Measurements from ENCODE around the gene ABHD17B. TPM values are rescaled to one million over a fixed set of nuclear protein-coding genes. Genes with fewer than 3 reads are reported as not detected.

ABHD17B gene
- total RNA-seq, 1 experiment from 2014 or later = 12.0 TPM

DNA sequence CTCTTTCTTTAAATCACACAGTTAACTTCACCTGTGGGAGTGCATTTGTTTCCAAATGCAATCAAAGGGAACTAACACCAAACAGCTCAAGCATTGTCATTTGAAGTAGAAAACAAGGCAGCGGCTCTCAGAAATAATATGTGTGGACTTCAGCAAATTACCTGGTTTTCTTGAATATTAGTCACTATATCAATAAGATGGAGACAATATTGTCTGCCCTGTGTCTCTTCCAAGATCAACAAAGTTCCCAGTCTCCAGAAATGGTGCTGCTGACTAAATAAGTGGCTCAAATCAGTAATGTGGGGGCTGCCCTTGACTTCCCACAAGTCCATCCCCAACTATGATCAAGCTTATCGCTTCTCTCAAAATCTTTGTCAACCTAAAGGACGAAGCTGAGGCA lies 89.6 kb downstream of the ABHD17B start:
- DNase-seq (ENCODE audit: low read depth) = no peak

DNA sequence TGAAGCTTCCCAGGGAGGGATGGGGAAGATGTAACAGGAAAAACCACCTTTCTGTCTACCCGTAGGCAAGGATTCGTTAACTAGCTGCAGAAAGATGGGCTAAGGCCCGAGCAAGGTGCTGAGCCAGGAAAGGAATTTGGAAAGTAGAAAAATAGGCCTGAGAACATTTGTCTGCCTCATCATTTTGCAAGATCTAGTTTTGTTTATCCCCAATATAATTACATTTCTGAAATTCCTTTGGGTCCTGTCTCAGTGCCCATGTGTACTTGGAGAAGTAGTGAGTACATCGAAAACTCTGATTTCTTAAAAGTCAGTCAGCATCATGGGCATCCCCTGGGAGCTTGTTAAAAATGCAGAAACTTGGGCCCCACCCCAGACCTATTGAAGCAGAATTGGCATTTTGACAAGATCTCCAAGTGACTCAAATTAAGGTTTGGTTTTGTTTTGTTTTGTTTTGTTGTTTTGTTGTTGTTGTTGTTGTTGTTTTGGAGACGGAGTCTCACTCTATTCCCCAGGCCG lies 90.5 kb downstream of the ABHD17B start:
- no peak for DNase-seq (ENCODE audit: low read depth)

DNA sequence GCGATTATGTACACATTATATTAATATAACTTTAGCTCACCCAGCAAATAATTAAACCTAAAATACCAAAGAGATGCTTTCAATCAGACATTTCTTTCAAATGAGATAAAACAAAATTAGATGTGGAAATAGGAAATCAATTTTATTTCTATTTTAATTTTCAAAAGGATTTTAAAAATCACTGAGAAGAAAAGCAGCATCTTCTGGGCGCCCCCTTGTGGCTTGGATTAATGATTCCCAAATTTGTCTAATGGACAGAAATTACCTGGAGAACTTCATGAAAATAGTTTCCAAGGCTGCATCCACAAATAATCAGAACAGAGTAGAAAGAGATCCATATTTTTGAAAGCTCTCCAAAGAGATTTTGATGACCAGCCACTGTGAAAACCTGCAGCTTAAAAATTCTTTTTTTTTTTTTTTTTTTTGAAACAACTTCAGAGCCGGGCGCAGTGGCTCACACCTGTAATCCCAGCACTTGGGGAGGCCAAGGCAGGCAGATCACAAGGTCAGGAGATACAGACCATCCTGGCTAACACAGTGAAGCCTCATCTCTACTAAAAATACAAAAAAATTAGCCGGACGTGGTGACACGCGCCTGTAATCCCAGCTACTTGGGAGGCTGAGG lies 91.8 kb downstream of the ABHD17B start:
- DNase-seq (ENCODE audit: low read depth) = peak; percentile 25

DNA sequence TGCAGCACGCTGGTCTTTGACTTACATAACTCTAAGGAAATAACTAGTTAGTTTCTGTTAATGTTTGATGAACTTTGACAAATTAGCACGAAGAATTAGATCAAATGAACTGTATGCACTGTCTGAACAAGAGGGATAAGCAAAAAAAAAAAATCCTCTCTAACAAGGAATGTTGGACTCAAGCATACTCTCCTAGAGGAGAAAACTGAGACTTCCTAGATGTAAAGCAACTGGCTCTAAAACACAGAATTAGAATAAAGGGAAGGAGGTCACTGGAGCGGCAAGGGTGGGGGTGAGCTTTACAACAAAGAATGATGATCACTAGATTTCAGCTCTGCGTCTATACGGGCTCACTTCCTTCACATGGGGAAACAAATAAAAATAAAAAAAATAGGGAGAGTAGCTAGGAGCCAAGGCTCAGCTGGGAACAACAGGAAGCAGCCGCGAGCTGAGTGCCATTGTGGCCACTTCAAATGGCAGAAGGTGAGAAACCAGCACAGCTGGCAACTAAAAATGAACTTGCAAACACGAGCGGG lies 94.0 kb downstream of the ABHD17B start:
- no peak for DNase-seq (ENCODE audit: low read depth)

Other genes starting within 250 kb of the ABHD17B start
- gene CEMIP2, start 142.7 kb downstream of the ABHD17B start, total RNA-seq (2014; rRNA removed; shearing (Covaris generic)) = 17.2 and 26.3 TPM in 2 replicates
- gene C9orf85, start 446 bp upstream of the ABHD17B start, total RNA-seq (2014; rRNA removed; shearing (Covaris generic)) = 10.8 and 16.6 TPM in 2 replicates
- gene C9orf57, start 149.4 kb upstream of the ABHD17B start, total RNA-seq (2014; rRNA removed; shearing (Covaris generic)) = not detected in 2 replicates
- under 0.01 and 0.20 TPM in 2 replicates for gene GDA, start 238.2 kb upstream of the ABHD17B start, total RNA-seq (2014; rRNA removed; shearing (Covaris generic))